Activated CD4-positive, CD25-positive, alpha-beta regulatory T cell treated with anti-CD3 and anti-CD28 coated beads, Interleukin-2, amount 50 U/mL, for 16 hours (primary cell): ENCODE measurements around the gene CAPN11.
"Not testable (repeated sequence)": the region's sequence is repeated elsewhere in the genome, so short reads cannot be mapped to it uniquely, and the experiment has no call there.

Source experiments
- DNase-seq: peaks from one replicate; pipeline ENCODE4 v3.0.0-alpha.2; 2020; ENCODE audit warnings: low read depth, low spot score

Gene CAPN11

GRCh38 chr6:44180886-44181285 is 22.3 kb downstream of the CAPN11 start:
- DNase-seq: no peak

GRCh38 chr6:44181784-44182183 is 23.2 kb downstream of the CAPN11 start:
- not testable (repeated sequence) for DNase-seq

GRCh38 chr6:44182911-44183390 is 24.3 kb downstream of the CAPN11 start:
- DNase-seq: no peak

GRCh38 chr6:44183783-44184182 is 25.2 kb downstream of the CAPN11 start:
- no peak for DNase-seq

GRCh38 chr6:44185356-44185755 is 26.7 kb downstream of the CAPN11 start:
- DNase-seq: not testable (repeated sequence)

- no peak for DNase-seq
Observed at GRCh38 chr6:44185953-44186634, 27.5 kb downstream of the CAPN11 start.

- no peak for DNase-seq
Observed at GRCh38 chr6:44186635-44187025, 28.0 kb downstream of the CAPN11 start.

- DNase-seq: no peak
Observed at GRCh38 chr6:44188819-44189218, 30.2 kb downstream of the CAPN11 start.

GRCh38 chr6:44189257-44189656 is 30.6 kb downstream of the CAPN11 start:
- DNase-seq: no peak

- DNase-seq: no peak
Observed at GRCh38 chr6:44190715-44191114, 32.1 kb downstream of the CAPN11 start.

- DNase-seq: no peak
Observed at GRCh38 chr6:44192428-44193041, 33.9 kb downstream of the CAPN11 start.

GRCh38 chr6:44193307-44193910 is 34.8 kb downstream of the CAPN11 start:
- DNase-seq: no peak

GRCh38 chr6:44194326-44194725 is 35.7 kb downstream of the CAPN11 start:
- DNase-seq: no peak

- not testable (repeated sequence) for DNase-seq
Observed at GRCh38 chr6:44196351-44196750, 37.7 kb downstream of the CAPN11 start.

- DNase-seq: no peak
Observed at GRCh38 chr6:44198684-44199083, 40.1 kb downstream of the CAPN11 start.

- DNase-seq: no peak
Observed at GRCh38 chr6:44199883-44200282, 41.3 kb downstream of the CAPN11 start.

- DNase-seq: no peak
Observed at GRCh38 chr6:44201200-44201599, 42.6 kb downstream of the CAPN11 start.

GRCh38 chr6:44201638-44202303 is 43.2 kb downstream of the CAPN11 start:
- DNase-seq: no peak

GRCh38 chr6:44202332-44202971 is 43.8 kb downstream of the CAPN11 start:
- no peak for DNase-seq

- DNase-seq: no peak
Observed at GRCh38 chr6:44202972-44203750, 44.5 kb downstream of the CAPN11 start.

- no peak for DNase-seq
Observed at GRCh38 chr6:44203955-44204354, 45.3 kb downstream of the CAPN11 start.
